MM.1S (cell line): Measurements from ENCODE around the gene GBGT1.
A peak's percentile ranks its signal among the peaks of the same experiment; 100 is the strongest.

Experiments used
- DNase-seq: peaks from one replicate; pipeline ENCODE4 v3.0.0-alpha.2; 2015
- H2AFZ ChIP-seq: fragments of 300-600 bp; sonication (generic); 2 replicates; pipeline ENCODE4 v1.6.0; 2016; ENCODE audit warnings: antibody characterized with exemption, low read length
- H3F3A ChIP-seq: fragments of 300-600 bp; sonication (generic); 2 replicates; pipeline ENCODE4 v1.6.1; 2016; ENCODE audit warnings: mild to moderate bottlenecking, antibody characterized with exemption, low read length, moderate library complexity, mixed read lengths; ENCODE audit not compliant: insufficient read depth
- H3K27ac ChIP-seq: fragments of 300-600 bp; sonication (generic); 2 replicates; pipeline ENCODE4 v1.5.1; 2016; ENCODE audit warnings: mild to moderate bottlenecking, low read length
- H3K27me3 ChIP-seq: fragments of 300-600 bp; sonication (generic); replicated peaks from 2 replicates; pipeline ENCODE4 v1.6.0; 2016; ENCODE audit warnings: low read length; ENCODE audit not compliant: insufficient read depth
- H3K36me3 ChIP-seq: fragments of 300-600 bp; sonication (generic); replicated peaks from 2 replicates; pipeline ENCODE4 v1.6.1; 2016; ENCODE audit warnings: mild to moderate bottlenecking, low read length, mixed read lengths; ENCODE audit not compliant: insufficient read depth
- H3K4me1 ChIP-seq: fragments of 300-600 bp; sonication (generic); 2 replicates; pipeline ENCODE4 v1.6.1; 2016; ENCODE audit warnings: low read length, mixed read lengths
- H3K4me2 ChIP-seq: fragments of 300-600 bp; sonication (generic); 2 replicates; pipeline ENCODE4 v1.6.0; 2016; ENCODE audit warnings: low read depth, low read length
- H3K4me3 ChIP-seq: fragments of 300-600 bp; sonication (generic); 2 replicates; pipeline ENCODE4 v1.5.1; 2016; ENCODE audit warnings: low read length, mixed read lengths
- H3K79me2 ChIP-seq: fragments of 300-600 bp; sonication (generic); 2 replicates; pipeline ENCODE4 v1.6.1; 2016; ENCODE audit warnings: mixed run types, low read length, mixed read lengths
- H3K9ac ChIP-seq: fragments of 300-600 bp; sonication (generic); 2 replicates; pipeline ENCODE4 v1.6.1; 2016; ENCODE audit warnings: low read length, mixed read lengths
- H3K9me2 ChIP-seq: fragments of 300-600 bp; sonication (generic); replicated peaks from 2 replicates; pipeline ENCODE4 v1.6.1; 2016; ENCODE audit warnings: mild to moderate bottlenecking, low read length, mixed read lengths; ENCODE audit not compliant: insufficient read depth
- H3K9me3 ChIP-seq: fragments of 300-600 bp; sonication (generic); replicated peaks from 2 replicates; pipeline ENCODE4 v1.6.1; 2016; ENCODE audit warnings: mild to moderate bottlenecking, low read length, mixed read lengths; ENCODE audit not compliant: insufficient read depth
- H4K20me1 ChIP-seq: fragments of 300-600 bp; sonication (generic); 2 replicates; pipeline ENCODE4 v1.6.1; 2016; ENCODE audit warnings: mild to moderate bottlenecking, low read length, moderate library complexity, mixed read lengths; ENCODE audit not compliant: insufficient read depth
- EZH2 ChIP-seq: fragments of 300-600 bp; sonication (generic); optimal IDR thresholded peaks from 2 replicates; pipeline ENCODE3; 2017; ENCODE audit warnings: low read depth, mild to moderate bottlenecking, antibody characterized with exemption, low read length, mixed read lengths
- EZH2phosphoT487 ChIP-seq: fragments of 300-600 bp; sonication (generic); IDR thresholded peaks from 2 replicates; pipeline ENCODE4 v1.6.1; 2018; ENCODE audit warnings: antibody characterized with exemption, low read length
- TF ChIP-seq, protein P1 (sequence below): fragments of 300-600 bp; sonication (generic); IDR thresholded peaks from 2 replicates; pipeline ENCODE4 v1.5.1; 2016; ENCODE audit warnings: antibody characterized with exemption, low read length, mixed read lengths

Gene GBGT1

DNA sequence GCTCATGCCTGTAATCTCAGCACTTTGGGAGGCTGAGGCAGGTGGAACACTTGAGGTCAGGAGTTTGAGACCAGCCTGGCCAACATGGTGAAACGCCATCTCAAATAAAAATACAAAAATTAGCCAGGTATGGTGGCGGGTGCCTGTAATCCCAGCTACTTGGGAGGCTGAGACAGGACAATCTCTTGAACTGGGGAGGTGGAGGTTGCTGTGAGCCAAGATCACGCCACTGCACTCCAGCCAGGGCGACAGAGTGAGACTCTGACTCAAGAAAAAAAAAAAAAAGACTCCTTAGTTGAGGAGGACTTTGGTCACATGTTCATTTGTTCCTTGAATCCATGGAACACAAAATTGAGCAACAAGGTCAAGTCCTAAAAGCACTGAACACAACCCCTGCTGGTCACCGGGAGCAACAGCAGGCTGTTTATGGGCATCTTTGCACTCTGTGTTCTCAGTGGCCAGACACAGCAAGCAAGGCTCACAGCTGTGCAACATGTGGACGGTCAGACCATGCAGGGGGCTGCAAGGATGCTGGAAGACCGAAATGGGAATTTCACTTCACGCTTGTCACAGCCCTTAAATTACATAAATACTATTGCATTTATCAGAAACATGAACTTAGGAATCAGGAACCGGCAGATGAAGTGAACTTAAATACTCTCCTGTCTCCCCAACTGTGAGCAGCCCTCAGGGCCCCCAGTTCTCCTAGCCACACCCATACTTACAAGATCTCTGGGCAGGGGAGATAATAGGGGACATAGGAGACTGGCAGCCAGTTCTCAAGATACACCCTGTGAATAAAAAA, 2.8 kb downstream of the GBGT1 start:
- no peaks in the 10 kb centered on the region for H4K20me1 ChIP-seq
- TF ChIP-seq, protein P1, sequence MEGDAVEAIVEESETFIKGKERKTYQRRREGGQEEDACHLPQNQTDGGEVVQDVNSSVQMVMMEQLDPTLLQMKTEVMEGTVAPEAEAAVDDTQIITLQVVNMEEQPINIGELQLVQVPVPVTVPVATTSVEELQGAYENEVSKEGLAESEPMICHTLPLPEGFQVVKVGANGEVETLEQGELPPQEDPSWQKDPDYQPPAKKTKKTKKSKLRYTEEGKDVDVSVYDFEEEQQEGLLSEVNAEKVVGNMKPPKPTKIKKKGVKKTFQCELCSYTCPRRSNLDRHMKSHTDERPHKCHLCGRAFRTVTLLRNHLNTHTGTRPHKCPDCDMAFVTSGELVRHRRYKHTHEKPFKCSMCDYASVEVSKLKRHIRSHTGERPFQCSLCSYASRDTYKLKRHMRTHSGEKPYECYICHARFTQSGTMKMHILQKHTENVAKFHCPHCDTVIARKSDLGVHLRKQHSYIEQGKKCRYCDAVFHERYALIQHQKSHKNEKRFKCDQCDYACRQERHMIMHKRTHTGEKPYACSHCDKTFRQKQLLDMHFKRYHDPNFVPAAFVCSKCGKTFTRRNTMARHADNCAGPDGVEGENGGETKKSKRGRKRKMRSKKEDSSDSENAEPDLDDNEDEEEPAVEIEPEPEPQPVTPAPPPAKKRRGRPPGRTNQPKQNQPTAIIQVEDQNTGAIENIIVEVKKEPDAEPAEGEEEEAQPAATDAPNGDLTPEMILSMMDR = peak; percentile 67
- TF ChIP-seq EZH2 (no peak), EZH2phosphoT487 (no peak)
- no peak overlapping the region for H3K9ac ChIP-seq
- H3K27ac ChIP-seq = no peak overlapping the region
- no peaks in the 10 kb centered on the region for H3K36me3 ChIP-seq
- no peaks in the 10 kb centered on the region for H3K9me2 ChIP-seq
- peak; percentile 49 for DNase-seq
- no peaks in the 10 kb centered on the region for H3K4me1 ChIP-seq
- no peaks in the 10 kb centered on the region for H3F3A ChIP-seq
- no peak overlapping the region for H3K4me3 ChIP-seq
- no peak overlapping the region for H2AFZ ChIP-seq
- peaks cover 86% of the 10 kb centered on the region for H3K27me3 ChIP-seq
- no peaks in the 10 kb centered on the region for H3K9me3 ChIP-seq
- no peaks in the 10 kb centered on the region for H3K79me2 ChIP-seq
- no peak overlapping the region for H3K4me2 ChIP-seq

DNA sequence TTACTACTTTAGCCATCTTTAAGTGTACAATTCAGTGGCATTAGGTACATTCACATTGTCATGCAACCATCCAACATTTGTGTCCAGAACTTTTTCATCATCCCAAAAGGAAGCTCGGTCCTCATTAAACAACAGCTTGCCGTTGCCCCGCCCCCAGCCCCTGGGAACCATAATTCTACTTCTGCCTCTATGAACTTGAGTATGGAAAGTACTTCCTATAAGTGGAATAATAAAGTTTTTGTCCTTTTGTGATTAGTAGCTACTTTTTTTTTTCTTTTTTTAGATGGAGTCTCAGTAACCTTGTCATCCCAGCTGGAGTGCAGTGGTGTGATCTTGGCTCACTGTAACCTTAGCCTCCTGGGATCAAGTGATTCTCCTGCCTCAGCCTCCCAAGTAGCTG, 5.0 kb downstream of the GBGT1 start:
- H3K79me2 ChIP-seq = no peaks in the 10 kb centered on the region
- H3K9ac ChIP-seq = no peak overlapping the region
- TF ChIP-seq EZH2 (no peak), EZH2phosphoT487 (no peak)
- TF ChIP-seq, protein P1 = no peak
- H3K4me2 ChIP-seq = no peak overlapping the region
- no peaks in the 10 kb centered on the region for H3K9me2 ChIP-seq
- H3K36me3 ChIP-seq = no peaks in the 10 kb centered on the region
- H2AFZ ChIP-seq = no peak overlapping the region
- H3K27me3 ChIP-seq = peaks cover 88% of the 10 kb centered on the region
- no peaks in the 10 kb centered on the region for H3F3A ChIP-seq
- DNase-seq = no peak
- no peaks in the 10 kb centered on the region for H3K4me1 ChIP-seq
- no peaks in the 10 kb centered on the region for H3K9me3 ChIP-seq
- no peak overlapping the region for H3K4me3 ChIP-seq
- H4K20me1 ChIP-seq = no peaks in the 10 kb centered on the region
- no peak overlapping the region for H3K27ac ChIP-seq

DNA sequence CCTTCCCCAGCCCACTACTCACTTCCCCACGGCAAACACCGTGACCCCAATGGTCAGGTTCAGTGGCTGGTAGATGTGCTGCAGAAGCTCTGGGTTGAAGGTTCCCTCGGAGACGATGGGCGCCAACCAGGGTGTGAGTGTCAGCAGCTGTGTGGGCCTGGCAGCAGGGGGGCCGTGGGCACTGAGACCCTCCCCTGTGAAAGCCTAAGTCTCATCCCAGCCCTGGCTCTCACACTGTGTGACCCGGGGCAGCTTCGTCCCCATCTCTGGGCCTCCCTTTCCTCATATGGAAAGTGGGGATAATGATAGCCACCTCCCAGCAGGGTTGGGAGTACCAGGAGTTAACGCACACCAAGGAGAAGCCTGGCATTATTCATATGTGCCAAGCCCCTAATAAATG, 8.6 kb downstream of the GBGT1 start:
- Histone ChIP-seq H4K20me1 (no peaks in the 10 kb centered on the region), H3K9me3 (no peaks in the 10 kb centered on the region), H3K9me2 (no peaks in the 10 kb centered on the region), H3K27ac (no peak overlapping the region), H3F3A (no peaks in the 10 kb centered on the region), H3K4me3 (no peak overlapping the region), H3K79me2 (no peaks in the 10 kb centered on the region), H3K36me3 (no peaks in the 10 kb centered on the region), H2AFZ (no peak overlapping the region), H3K4me2 (no peak overlapping the region), H3K27me3 (peaks cover 69% of the 10 kb centered on the region), H3K9ac (no peak overlapping the region), H3K4me1 (no peaks in the 10 kb centered on the region)
- TF ChIP-seq, protein P1 = no peak
- TF ChIP-seq EZH2 (no peak), EZH2phosphoT487 (no peak)
- DNase-seq = no peak
